Endothelial cell of umbilical vein (primary cell): Measurements from ENCODE around the gene SLC13A5.

ENCODE experiments used
- EZH2 ChIP-seq: IDR thresholded peaks from 2 replicates; pipeline ENCODE4 v1.6.1; 2012; ENCODE audit warnings: borderline replicate concordance, low read depth, mild to moderate bottlenecking, moderate library complexity, low read length, inconsistent platforms; ENCODE audit not compliant: severe bottlenecking
- FOS ChIP-seq: IDR thresholded peaks from 2 replicates; pipeline ENCODE4 v1.6.1; 2011; ENCODE audit warnings: mild to moderate bottlenecking, low read length, moderate library complexity, borderline replicate concordance; ENCODE audit not compliant: insufficient read depth
- GATA2 ChIP-seq: IDR thresholded peaks from 2 replicates; pipeline ENCODE4 v1.7.0; 2011; ENCODE audit warnings: low read depth, mild to moderate bottlenecking, moderate library complexity, mixed read lengths, low read length; ENCODE audit not compliant: insufficient read length, insufficient read depth
- JUN ChIP-seq: IDR thresholded peaks from 2 replicates; pipeline ENCODE4 v1.6.1; 2011; ENCODE audit warnings: borderline replicate concordance, low read depth; ENCODE audit not compliant: insufficient read length, insufficient read depth
- MYC ChIP-seq: IDR thresholded peaks from one replicate; pipeline ENCODE4 v1.6.1; 2011; ENCODE audit warnings: mild to moderate bottlenecking, low read depth, low read length
- POLR2A ChIP-seq: IDR thresholded peaks from 2 replicates; pipeline ENCODE4 v1.6.1; 2012; ENCODE audit warnings: low read depth, mild to moderate bottlenecking, control low read depth, low read length
- POLR2AphosphoS5 ChIP-seq: IDR thresholded peaks from 2 replicates; pipeline ENCODE4 v1.6.1; 2012; ENCODE audit warnings: low read depth, mild to moderate bottlenecking, control low read depth, low read length, moderate library complexity; ENCODE audit not compliant: insufficient read depth
- TF ChIP-seq, protein P1 (sequence below), 2 donors: IDR thresholded peaks; 1 replicate in 1 of 2; 2 replicates in 1 of 2; pipeline ENCODE4 v1.5.1; 2011; ENCODE audit warnings: low read length in 2 of 2, mild to moderate bottlenecking in 2 of 2, moderate library complexity in 2 of 2, control low read depth in 1 of 2, inconsistent platforms in 1 of 2, low read depth in 1 of 2; ENCODE audit not compliant: insufficient read depth in 1 of 2; ENCODE audit errors: extremely low read depth in 1 of 2
- TF ChIP-seq, protein P2 (sequence below): IDR thresholded peaks from 2 replicates; pipeline ENCODE4 v1.6.1; 2011; ENCODE audit not compliant: insufficient read depth, insufficient read length

DNA sequence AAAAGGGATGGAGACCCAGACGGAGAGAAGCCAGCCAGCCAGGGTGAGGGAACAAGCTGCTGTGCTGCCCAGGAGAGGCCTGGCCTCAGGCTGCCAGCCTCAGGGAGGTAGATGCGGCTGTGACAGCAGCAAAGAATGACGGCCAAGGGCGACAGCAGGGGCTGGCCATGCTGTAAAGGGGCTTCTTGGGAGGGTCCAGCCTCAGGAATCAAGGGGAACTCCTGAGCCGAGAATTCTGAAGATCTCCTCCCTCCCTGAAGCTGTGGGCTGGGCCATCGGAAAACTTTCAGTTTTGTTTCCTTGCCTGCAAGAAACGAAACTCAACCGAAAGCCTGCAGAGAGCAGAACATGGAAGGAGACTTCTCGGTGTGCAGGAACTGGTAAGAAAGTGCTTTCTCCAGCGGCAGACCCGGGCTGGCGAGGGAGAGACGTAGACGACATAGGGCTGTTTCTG is 42.6 kb upstream of the SLC13A5 start, which contains the start of gene XAF1:
- TF ChIP-seq POLR2AphosphoS5 (no peak), POLR2A (no peak), GATA2 (no peak), EZH2 (no peak), FOS (no peak), MYC (no peak), JUN (no peak)
- TF ChIP-seq, protein P1, sequence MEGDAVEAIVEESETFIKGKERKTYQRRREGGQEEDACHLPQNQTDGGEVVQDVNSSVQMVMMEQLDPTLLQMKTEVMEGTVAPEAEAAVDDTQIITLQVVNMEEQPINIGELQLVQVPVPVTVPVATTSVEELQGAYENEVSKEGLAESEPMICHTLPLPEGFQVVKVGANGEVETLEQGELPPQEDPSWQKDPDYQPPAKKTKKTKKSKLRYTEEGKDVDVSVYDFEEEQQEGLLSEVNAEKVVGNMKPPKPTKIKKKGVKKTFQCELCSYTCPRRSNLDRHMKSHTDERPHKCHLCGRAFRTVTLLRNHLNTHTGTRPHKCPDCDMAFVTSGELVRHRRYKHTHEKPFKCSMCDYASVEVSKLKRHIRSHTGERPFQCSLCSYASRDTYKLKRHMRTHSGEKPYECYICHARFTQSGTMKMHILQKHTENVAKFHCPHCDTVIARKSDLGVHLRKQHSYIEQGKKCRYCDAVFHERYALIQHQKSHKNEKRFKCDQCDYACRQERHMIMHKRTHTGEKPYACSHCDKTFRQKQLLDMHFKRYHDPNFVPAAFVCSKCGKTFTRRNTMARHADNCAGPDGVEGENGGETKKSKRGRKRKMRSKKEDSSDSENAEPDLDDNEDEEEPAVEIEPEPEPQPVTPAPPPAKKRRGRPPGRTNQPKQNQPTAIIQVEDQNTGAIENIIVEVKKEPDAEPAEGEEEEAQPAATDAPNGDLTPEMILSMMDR (IDR thresholded peaks at IDR 0.05; ENCODE audit: extremely low read depth in 1 of 2, insufficient read depth in 1 of 2, low read depth in 1 of 2, low read length in 2 of 2) = no peak
- TF ChIP-seq, protein P2, sequence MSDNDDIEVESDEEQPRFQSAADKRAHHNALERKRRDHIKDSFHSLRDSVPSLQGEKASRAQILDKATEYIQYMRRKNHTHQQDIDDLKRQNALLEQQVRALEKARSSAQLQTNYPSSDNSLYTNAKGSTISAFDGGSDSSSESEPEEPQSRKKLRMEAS = no peak
